Measurements from ENCODE around the gene MEP1B.
"Not testable (repeated sequence)": the region's sequence is repeated elsewhere in the genome, so short reads cannot be mapped to it uniquely, and the experiment has no call there.

Gene MEP1B

DNA sequence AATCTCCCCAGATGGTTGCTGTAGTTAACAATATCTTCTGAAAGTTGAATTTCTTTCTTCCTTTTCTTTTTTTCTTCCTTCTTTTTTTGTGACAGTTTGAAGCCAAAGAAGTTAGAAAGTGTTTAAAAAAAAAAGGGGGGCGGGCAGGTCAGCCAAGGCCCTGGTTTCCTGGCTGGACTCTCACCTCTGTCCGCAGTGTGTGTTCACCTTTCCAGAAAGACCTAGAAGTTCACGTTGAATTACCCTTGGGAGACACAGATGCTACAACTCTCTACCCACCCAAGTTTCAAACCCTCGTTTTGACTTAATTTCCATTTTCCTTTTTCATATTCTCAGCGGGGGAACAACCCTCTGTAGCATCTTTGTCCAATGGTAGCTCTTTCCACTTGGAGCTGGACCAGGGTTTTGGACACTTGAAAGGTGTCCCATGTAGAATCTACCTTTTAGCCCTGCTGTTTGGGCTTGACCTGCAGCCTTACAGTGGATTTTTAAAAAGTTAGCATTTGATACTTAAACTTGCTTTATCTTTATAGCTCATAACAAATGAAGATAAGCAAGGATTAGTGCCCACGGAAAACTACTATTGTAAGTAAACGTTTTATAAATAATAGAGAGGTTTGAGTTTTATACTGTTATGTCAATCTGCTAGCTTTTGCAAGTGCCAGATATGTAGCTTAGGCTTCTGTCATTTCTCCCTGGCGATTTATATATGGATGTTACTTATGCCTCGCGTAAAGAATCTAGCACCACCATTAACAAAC lies 20.0 kb downstream of the MEP1B start:
- DNase-seq, result no peak

GRCh38 chr18:32213693-32214092 lies 23.9 kb downstream of the MEP1B start:
- DNase-seq, result no peak

DNA sequence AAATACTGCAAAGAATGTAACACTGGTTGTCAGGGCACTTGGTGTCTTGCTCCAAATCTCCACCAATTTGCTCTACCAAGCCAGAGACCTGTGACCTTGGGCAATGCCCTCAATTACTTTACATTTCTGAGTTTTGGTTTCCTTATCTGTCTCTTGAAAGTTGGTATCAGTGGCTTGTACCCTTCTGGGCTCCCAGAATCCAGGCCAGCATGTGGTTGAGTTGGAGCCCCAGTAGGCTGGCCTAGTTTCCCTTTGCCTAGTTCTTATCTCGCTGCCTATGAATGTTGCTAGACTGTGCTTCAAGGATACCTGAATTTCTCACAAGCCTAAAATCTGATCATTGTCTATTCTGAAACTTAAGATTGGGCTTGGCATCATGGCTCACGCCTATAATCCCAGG lies 26.6 kb downstream of the MEP1B start:
- DNase-seq, result no peak

GRCh38 chr18:32219431-32220018 lies 29.7 kb downstream of the MEP1B start:
- no peak for DNase-seq

- not testable (repeated sequence) for DNase-seq
Measured at GRCh38 chr18:32233348-32233747, 43.5 kb downstream of the MEP1B start.

DNA sequence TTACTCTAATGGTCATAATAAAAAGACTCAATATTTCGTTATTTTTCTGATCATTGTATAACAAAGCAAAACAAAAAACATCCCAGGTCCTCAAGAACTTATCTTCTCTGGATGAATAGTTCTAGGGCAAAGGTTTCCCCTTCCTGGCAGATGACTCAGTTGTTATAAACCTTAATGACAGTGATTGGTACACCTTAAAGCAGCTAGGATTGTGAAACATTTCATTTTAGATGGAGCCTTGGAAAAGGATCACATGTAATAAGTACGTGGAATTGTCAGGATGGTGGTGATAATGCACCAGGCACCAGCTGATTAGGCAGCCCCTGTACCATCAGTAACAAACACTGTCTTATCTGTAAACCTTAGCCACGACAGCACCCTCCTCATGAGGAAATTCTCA lies 47.2 kb downstream of the MEP1B start:
- DNase-seq, result no peak

DNA sequence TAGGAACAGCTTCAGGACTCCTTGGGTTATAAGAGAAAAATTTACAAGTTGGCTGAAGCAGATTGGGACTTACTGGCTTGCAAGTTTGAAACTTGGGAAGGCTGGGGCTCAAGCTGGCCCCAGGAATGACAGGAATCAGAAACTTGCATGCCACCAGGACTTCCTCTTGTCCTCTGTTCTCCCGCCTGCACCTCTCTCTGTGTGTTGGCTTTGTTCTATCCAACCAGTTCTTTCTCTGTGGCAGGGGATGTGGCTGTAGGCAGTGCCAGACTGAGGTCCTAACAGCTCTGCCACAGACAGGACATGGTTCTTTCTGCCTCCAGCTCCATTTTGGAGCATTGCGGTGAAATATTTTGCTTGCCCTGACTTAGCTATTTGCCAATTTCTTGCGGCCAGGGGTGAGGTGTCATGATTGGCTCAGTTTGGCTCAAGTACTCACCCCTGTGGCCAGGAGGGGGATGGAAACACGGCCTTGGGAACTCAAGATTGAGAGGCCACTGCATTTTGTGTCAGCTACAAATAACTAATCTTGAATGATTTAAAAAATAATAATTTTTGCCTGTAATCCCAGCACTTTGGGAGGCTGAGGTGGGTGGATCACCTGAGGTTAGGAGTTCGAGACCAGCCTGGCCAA lies 48.9 kb downstream of the MEP1B start:
- no peak for DNase-seq

DNA sequence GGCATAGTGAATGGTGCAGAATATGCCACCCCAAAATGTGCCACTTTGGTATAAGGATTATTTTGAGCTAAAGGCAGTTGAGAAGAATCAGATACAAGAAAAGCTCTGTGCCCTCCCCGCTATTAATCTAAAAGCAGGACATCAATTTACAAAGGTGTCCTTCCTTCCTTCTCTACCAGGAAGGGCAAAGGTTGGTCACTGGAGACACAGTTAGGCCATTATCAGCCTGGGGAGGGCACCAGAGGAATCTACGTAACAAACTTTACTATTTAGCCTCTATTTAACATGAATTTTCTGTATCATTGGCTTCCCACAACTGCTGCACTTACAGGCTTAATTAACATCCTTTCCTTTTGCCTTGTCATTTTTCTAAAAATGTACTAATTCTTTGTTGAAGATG lies 52.6 kb downstream of the MEP1B start:
- DNase-seq, result no peak

DNA sequence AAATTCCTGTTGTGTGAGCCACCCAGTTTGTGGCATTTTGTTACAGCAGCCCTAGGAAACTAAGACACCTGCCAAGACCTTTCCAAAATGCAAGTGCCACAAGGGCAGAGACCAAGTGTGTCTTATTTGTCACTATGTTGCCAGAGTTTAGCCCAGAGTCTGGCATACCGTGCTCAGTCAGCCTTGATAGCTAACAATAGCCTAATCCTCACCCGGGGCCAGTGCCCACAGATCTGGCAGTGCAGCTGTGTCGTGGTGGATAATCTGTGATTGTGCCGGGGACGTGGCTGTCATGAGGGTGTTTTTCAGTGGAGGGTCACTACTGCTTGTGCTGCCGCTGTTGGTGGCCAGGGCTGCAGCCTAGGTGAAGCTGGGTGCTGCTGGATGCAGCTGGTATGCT lies 53.5 kb downstream of the MEP1B start:
- DNase-seq, result no peak

- DNase-seq, result no peak
Measured at GRCh38 chr18:32244881-32245280, 55.0 kb downstream of the MEP1B start.

- no peak for DNase-seq
Measured at GRCh38 chr18:32249147-32249929, 59.5 kb downstream of the MEP1B start.

DNA sequence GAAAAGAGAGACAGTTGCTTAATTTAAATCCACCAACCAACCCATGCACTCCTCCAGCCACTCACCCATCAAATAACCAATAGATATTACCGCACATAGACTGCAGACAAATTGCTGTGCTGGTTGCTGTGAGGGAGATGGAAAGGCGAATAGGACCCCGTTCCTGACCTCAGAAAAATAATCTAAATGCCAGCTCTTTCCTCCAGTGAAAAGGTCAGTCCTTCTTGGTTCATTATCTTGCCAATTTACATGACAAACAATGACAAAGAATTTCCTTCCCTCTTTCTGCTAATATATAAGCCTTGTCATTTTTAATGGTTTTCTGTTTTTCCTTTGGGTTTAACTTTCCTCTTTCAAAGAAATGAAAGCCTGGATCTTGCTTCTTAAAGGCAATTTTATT lies 61.6 kb downstream of the MEP1B start:
- no peak for DNase-seq

- DNase-seq, result no peak
Measured at GRCh38 chr18:32252141-32252860, 62.5 kb downstream of the MEP1B start.

DNA sequence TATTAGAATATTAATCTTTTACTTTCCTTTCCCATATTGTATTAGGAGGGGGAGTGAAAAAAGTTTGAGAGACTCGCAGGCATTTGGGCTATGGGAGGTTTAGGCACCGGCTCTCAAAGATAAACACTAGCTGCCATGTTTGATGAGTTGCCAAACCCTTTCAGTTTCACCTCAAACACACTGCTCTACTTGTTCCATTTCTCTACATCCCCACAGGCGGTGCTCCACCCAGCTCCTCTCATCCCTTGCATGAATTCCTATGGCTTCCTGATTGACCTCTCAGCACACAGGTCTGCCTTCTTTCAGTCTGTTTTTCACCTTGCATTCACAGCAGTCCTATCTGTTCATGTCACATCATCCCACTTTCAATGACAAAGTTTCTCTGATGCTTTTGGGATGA lies 65.7 kb downstream of the MEP1B start:
- DNase-seq, result no peak

DNA sequence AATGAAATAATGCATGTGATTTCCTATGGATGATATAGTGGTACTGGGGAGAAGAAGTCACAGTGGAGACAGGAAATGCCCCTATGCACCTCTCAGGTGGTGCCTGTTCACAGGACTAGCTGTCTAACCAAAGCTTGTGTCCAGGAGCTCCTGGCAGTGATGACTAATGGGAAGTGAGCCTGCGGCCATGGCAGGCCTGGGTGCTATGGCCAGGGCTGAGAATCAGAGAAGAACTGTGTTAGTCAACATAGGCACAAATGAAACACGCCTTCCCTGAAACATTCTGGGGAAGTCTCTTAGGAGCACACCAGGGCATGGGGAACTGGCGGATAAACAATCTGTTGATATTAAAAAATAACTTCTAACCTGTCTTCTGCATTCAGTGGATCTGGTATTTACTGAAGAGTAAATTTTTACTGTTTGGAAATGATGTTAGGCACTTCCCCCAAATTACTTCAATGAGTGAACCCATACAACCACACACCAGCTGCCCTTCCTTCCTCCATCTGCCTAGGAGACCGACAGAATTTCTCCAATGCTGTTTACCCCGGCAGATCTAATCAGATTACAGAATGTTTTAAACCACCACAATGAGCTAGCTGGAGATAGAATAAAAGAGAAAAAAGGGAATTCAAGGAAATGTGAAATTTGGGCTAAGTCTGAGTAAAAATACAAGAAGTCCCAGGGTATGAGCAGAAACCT lies 67.4 kb downstream of the MEP1B start:
- DNase-seq, result peak; percentile 18 to 29

- DNase-seq, result no peak
Measured at GRCh38 chr18:32258148-32258547, 68.3 kb downstream of the MEP1B start.

DNA sequence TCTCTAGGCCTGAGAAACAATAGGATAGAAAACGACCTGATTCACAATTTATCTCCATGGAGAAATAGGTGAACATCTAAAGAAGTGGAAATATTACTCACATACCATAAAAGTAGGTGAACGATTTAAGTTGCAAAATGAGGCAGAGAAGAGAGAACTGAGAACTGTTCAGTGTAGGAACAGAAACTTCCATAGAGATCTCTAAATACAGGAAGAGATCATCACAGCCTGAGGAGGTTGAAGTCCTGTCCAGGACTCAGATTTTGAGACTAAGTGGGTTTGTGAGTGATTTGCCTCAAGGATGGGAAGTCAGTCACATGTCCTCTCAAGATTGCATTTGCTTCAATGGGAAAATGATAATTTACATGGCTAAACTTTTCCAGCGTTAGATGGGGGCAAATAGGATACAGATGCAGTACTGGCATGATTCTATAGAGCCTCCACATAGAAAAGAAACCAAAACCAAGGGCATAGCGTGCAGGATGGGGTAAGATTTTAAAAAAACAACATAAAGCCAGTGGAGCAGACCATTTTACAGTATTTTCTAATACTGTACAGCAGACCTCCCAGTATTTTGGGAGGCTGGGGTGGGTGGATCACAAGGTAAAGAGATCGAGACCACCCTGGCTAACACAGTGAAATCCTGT lies 68.8 kb downstream of the MEP1B start:
- peak; percentile 8 to 26 for DNase-seq

- no peak for DNase-seq
Measured at GRCh38 chr18:32259553-32259952, 69.7 kb downstream of the MEP1B start.

DNA sequence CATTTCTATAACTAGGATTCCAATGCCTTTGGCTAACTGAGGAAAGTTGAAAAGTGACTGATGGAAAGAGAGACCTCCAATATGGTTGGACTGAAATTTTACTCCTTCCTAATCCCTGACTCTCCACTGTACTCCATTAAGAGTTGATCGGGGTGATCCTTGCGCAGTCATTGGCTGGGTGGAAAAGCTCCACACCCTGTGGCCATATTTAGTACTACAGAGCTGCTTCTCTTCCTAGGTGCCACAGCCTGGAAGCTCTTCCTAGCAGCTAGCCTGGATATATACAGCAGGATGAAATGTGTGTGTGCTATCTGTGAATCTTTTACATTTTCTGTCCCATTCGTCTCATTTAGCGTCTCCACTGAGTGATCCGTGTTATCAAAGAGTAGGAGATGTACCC lies 71.2 kb downstream of the MEP1B start:
- no peak for DNase-seq

DNA sequence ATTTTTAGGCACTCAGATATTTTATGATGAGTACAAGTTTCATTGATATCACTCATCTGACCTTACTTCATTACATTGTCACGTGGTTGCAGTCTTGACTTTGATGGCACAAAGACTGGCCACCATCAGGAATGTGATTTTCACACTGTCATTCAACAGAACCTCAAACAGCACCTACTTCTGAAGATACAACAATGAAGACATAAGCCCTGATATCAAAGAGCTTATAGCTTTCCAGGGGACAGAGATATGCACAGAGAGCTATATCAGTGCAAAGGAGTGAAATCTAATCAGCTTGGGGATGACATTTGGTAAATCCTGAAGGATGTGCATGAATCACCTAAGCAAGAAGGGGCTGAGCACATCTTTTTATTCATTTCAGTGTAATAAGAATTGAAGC lies 72.3 kb downstream of the MEP1B start:
- DNase-seq, result no peak

DNA sequence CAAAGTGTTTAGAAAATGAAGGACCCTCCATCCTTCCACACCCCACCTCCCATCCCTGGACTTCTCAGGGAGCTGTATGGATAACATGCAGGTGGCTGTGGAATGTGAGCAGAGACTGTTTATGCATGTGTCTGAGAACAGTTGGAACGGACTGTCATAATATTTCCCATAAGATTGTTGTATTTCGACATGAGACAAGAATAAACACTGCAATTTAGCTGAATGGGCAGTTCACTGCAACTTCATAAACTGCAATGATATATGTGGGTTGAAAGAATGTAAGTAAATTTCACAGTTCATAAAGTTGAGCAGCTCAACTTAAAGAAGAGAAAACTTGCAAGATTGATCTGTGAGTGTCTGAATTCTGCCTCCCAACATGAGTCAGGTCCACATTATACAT lies 74.6 kb downstream of the MEP1B start:
- no peak for DNase-seq

DNA sequence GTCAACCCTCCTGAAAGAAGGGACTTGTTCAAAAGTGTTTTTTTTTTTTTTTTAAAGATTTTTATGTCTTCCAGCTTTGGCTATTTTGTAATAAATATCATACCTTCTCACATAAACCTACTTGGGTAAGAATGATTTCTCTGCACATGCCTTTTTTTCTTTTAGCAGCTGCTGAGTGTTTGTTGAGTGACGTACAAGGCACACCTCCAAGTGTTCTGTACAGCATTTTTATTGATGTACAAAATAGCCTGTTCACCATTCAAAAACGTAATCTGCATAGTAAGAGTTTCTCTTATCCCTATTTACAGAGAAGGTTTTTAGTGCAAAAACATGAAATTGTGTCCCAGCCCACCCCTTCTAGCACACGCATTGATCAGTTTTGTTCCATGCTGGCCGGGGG lies 77.6 kb downstream of the MEP1B start:
- DNase-seq, result no peak

All from inflammatory macrophage treated with lipopolysaccharide for 1 hour (primary cell).